Stimulated activated memory B cell treated with anti-CD40 and anti-IgM and Interleukin-4, amounts not matched to agents 10 μg/mL and 1 μg/mL and 100 μg/mL, for 72 hours (primary cell): ENCODE results near the gene VEGFB.

Experiments
- ATAC-seq: fragments of 150-1000 bp; cut with Tn5 transposase; 2 replicates; pipeline ENCODE4 v1.10.0; 2021
- H3K27ac Mint-ChIP-seq: one replicate; pipeline ENCODE4 v1.8.0; 2022; ENCODE audit warnings: mild to moderate bottlenecking, mixed read lengths
- H3K27me3 Mint-ChIP-seq: one replicate; pipeline ENCODE4 v1.8.0; 2022; ENCODE audit warnings: mixed read lengths
- H3K36me3 Mint-ChIP-seq: one replicate; pipeline ENCODE4 v1.8.0; 2022; ENCODE audit warnings: mixed read lengths
- H3K4me1 Mint-ChIP-seq: one replicate; pipeline ENCODE4 v1.8.0; 2022; ENCODE audit warnings: mixed read lengths
- H3K4me3 Mint-ChIP-seq: one replicate; pipeline ENCODE4 v1.8.0; 2022; ENCODE audit warnings: mild to moderate bottlenecking, moderate library complexity, mixed read lengths
- H3K9me3 Mint-ChIP-seq: one replicate; pipeline ENCODE4 v1.8.0; 2022; ENCODE audit warnings: mixed read lengths

The VEGFB gene

GRCh38 chr11:64234647-64235379, 429 bp downstream of the VEGFB start:
- no peaks in the 10 kb centered on the region for H3K27me3 Mint-ChIP-seq
- peaks cover 78% of the 10 kb centered on the region for H3K4me1 Mint-ChIP-seq
- peak; percentile 71 for ATAC-seq
- H3K9me3 Mint-ChIP-seq, result no peaks in the 10 kb centered on the region
- peak overlapping the region; percentile 99 for H3K27ac Mint-ChIP-seq
- peaks cover 36% of the 10 kb centered on the region for H3K36me3 Mint-ChIP-seq
- peak overlapping the region; percentile 94 for H3K4me3 Mint-ChIP-seq

GRCh38 chr11:64235437-64236161, 1.2 kb downstream of the VEGFB start:
- Mint-ChIP-seq H3K9me3 (no peaks in the 10 kb centered on the region), H3K4me1 (peaks cover 81% of the 10 kb centered on the region), H3K36me3 (peaks cover 38% of the 10 kb centered on the region), H3K27me3 (no peaks in the 10 kb centered on the region), H3K4me3 (peak overlapping the region; percentile 94), H3K27ac (peak overlapping the region; percentile 99)
- no peak for ATAC-seq

- peaks cover 42% of the 10 kb centered on the region for H3K36me3 Mint-ChIP-seq
- H3K4me3 Mint-ChIP-seq, result peak overlapping the region; percentile 66
- no peaks in the 10 kb centered on the region for H3K9me3 Mint-ChIP-seq
- no peaks in the 10 kb centered on the region for H3K27me3 Mint-ChIP-seq
- H3K4me1 Mint-ChIP-seq, result peaks cover 75% of the 10 kb centered on the region
- no peak for ATAC-seq
- peak overlapping the region; percentile 99 for H3K27ac Mint-ChIP-seq
Measured at GRCh38 chr11:64237484-64237951, 3.1 kb downstream of the VEGFB start.

DNA sequence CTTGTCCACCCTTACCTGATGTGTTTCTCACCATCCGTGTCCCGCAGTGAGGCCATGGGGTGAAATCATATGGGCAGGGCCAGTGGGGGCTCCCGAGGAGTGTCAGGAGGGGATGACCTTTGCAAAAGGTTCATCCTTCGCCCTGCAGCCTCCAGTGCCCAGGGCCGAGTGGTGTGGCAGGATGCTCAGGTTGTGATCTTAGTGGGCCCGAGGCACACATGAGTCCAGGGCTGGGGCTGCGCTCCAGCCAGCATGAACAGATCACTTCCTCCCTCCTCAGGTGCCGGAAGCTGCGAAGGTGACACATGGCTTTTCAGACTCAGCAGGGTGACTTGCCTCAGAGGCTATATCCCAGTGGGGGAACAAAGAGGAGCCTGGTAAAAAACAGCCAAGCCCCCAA, 3.7 kb downstream of the VEGFB start:
- H3K36me3 Mint-ChIP-seq, result peaks cover 48% of the 10 kb centered on the region
- ATAC-seq, result no peak
- H3K27me3 Mint-ChIP-seq, result no peaks in the 10 kb centered on the region
- peak overlapping the region; percentile 71 for H3K4me3 Mint-ChIP-seq
- H3K27ac Mint-ChIP-seq, result peak overlapping the region; percentile 99
- no peaks in the 10 kb centered on the region for H3K9me3 Mint-ChIP-seq
- peaks cover 75% of the 10 kb centered on the region for H3K4me1 Mint-ChIP-seq

DNA sequence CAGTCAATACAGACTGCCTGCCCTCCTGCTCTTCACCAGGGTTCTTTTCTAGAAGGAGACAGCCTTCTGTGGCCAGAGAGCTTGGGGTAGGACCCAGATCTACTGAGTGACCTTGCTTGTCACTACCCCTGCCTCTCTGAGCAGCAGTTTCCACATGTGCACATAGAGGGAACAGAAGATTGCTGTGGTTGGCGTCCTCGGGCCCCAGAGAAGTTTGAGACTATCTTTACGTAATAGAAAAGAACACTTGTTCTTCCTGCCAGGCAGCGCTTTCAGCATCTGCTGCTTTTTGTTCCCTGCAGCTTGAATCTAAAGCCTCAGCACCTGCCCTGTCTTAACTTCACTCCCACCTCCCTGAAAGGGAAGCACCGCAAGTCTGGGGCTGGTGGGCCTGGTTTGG, 4.6 kb downstream of the VEGFB start:
- Mint-ChIP-seq H3K4me1 (peaks cover 75% of the 10 kb centered on the region), H3K4me3 (no peak overlapping the region), H3K9me3 (no peaks in the 10 kb centered on the region), H3K36me3 (peaks cover 56% of the 10 kb centered on the region), H3K27ac (peak overlapping the region; percentile 99), H3K27me3 (no peaks in the 10 kb centered on the region)
- no peak for ATAC-seq

GRCh38 chr11:64239662-64240434, 5.5 kb downstream of the VEGFB start:
- Mint-ChIP-seq H3K36me3 (peaks cover 56% of the 10 kb centered on the region), H3K9me3 (no peaks in the 10 kb centered on the region), H3K27ac (peak overlapping the region; percentile 99), H3K4me3 (peak overlapping the region; percentile 86), H3K4me1 (peaks cover 74% of the 10 kb centered on the region), H3K27me3 (no peaks in the 10 kb centered on the region)
- peak; percentile 39 for ATAC-seq

GRCh38 chr11:64240435-64241240, 6.3 kb downstream of the VEGFB start, which contains the start of gene FKBP2:
Gene FKBP2 (plus strand): TSS chr11:64241095. CDS start chr11:64242388, 1,293 bp downstream.
- Mint-ChIP-seq H3K36me3 (peaks cover 48% of the 10 kb centered on the region), H3K27me3 (no peaks in the 10 kb centered on the region), H3K27ac (peak within 1 kb of the TSS; percentile 99), H3K9me3 (no peaks in the 10 kb centered on the region), H3K4me1 (peaks cover 73% of the 10 kb centered on the region), H3K4me3 (peak within 1 kb of the TSS; percentile 86)
- ATAC-seq, result peak; percentile 74

DNA sequence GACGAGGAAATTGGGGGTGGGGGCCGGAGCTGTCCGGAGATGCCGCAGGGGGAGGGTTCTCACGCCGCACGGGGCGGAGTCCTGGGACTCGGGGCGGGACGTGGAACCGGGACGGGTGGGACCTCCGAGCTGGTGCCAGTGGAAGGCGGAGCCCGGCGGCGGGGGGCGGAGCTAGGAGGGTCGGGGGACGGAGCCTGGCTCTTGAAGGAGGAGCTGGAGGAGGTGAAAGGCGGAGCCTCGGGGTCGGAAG, 6.8 kb downstream of the VEGFB start:
- Mint-ChIP-seq H3K4me1 (peaks cover 74% of the 10 kb centered on the region), H3K27me3 (no peaks in the 10 kb centered on the region), H3K27ac (peak overlapping the region; percentile 99), H3K36me3 (peaks cover 47% of the 10 kb centered on the region), H3K4me3 (peak overlapping the region; percentile 86), H3K9me3 (no peaks in the 10 kb centered on the region)
- ATAC-seq, result peak; percentile 86

- peaks cover 73% of the 10 kb centered on the region for H3K4me1 Mint-ChIP-seq
- peak overlapping the region; percentile 86 for H3K4me3 Mint-ChIP-seq
- ATAC-seq, result peak; percentile 5
- H3K27me3 Mint-ChIP-seq, result no peaks in the 10 kb centered on the region
- H3K36me3 Mint-ChIP-seq, result peaks cover 47% of the 10 kb centered on the region
- peak overlapping the region; percentile 99 for H3K27ac Mint-ChIP-seq
- no peaks in the 10 kb centered on the region for H3K9me3 Mint-ChIP-seq
Measured at GRCh38 chr11:64241491-64242374, 7.3 kb downstream of the VEGFB start.

- Mint-ChIP-seq H3K36me3 (peaks cover 31% of the 10 kb centered on the region), H3K27me3 (no peaks in the 10 kb centered on the region), H3K27ac (peak overlapping the region; percentile 99), H3K4me1 (peaks cover 70% of the 10 kb centered on the region), H3K9me3 (no peaks in the 10 kb centered on the region), H3K4me3 (peak overlapping the region; percentile 86)
- ATAC-seq, result no peak
Measured at GRCh38 chr11:64243236-64243854, 9.0 kb downstream of the VEGFB start.

DNA sequence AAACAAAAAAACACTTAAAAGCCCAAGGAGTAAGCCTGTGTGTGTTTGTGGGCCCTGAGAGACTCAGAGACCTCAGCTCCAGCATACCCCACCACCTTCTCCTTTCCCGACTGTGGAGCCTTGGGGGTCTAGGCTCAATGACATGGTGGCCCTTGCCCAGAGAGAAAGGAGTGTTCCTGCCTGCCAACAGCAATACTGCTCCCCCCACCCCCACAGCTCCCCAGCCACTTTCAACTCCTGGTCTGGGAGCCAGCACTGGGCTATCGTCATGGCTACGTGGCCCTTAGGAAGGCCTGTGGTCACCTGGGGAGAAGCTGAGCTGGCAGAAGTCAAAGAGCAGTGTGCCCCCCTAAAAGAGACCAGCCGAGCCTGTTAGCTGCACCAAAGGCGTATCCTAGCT, 9.7 kb downstream of the VEGFB start:
- no peaks in the 10 kb centered on the region for H3K9me3 Mint-ChIP-seq
- H3K4me1 Mint-ChIP-seq, result peaks cover 63% of the 10 kb centered on the region
- H3K4me3 Mint-ChIP-seq, result peak overlapping the region; percentile 13
- H3K27ac Mint-ChIP-seq, result peak overlapping the region; percentile 99
- peaks cover 24% of the 10 kb centered on the region for H3K36me3 Mint-ChIP-seq
- H3K27me3 Mint-ChIP-seq, result no peaks in the 10 kb centered on the region
- ATAC-seq, result no peak

- peak overlapping the region; percentile 95 for H3K4me3 Mint-ChIP-seq
Measured at GRCh38 chr11:64244966-64245365, 10.6 kb downstream of the VEGFB start.

DNA sequence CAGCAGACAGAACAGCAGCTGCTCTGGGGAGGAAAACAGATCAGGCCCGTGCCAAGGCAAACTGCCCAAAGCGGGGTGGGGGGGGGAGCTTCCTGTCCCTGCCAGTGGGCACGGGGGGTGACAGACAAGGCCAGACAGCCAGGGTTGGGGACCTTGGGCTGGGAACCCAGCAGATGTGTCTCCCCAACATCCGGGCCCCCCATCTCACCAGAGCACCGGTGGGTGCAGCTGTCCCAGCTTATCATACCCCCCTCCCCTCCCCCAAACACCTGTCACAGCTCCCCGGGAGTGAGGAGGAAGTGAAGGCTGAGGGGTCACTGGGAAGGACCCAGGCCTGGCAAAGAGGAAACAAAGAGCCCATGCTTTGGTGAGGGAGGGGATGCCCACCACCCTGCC, 11.0 kb downstream of the VEGFB start:
- Mint-ChIP-seq H3K36me3 (peaks cover 18% of the 10 kb centered on the region), H3K9me3 (no peaks in the 10 kb centered on the region), H3K4me1 (peaks cover 56% of the 10 kb centered on the region), H3K4me3 (peak overlapping the region; percentile 95), H3K27ac (peak overlapping the region; percentile 88), H3K27me3 (no peaks in the 10 kb centered on the region)
- ATAC-seq, result no peak

More at GRCh38 chr11:64244966-64245365, 10.6 kb downstream of the VEGFB start:
- H3K27me3 Mint-ChIP-seq, result no peaks in the 10 kb centered on the region
- H3K27ac Mint-ChIP-seq, result peak overlapping the region; percentile 88
- H3K4me1 Mint-ChIP-seq, result peaks cover 56% of the 10 kb centered on the region
- peaks cover 18% of the 10 kb centered on the region for H3K36me3 Mint-ChIP-seq
- no peaks in the 10 kb centered on the region for H3K9me3 Mint-ChIP-seq
- ATAC-seq, result no peak
